Measurements from ENCODE around the gene MAGOHB.
A peak's percentile ranks its signal among the peaks of the same experiment; 100 is the strongest.

Gene MAGOHB

GRCh38 chr12:10634427-10634826, 21.0 kb upstream of the MAGOHB start:
- Histone ChIP-seq H3K9ac (ENCODE audit: low read depth, low read length) (peak overlapping the region; percentile 45), H3K36me3 (ENCODE audit: insufficient read depth, low read length) (no peaks in the 10 kb centered on the region), H3K9me3 (replicated peaks; ENCODE audit: low read length) (no peaks in the 10 kb centered on the region), H3K4me1 (ENCODE audit: control insufficient read depth, insufficient read depth, low read length) (peaks cover 17% of the 10 kb centered on the region), H3K4me2 (ENCODE audit: low read length) (peak overlapping the region; percentile 55), H3K27me3 (ENCODE audit: control insufficient read depth, insufficient read depth, low read length) (no peaks in the 10 kb centered on the region), H3K4me3 (ENCODE audit: low read length) (peak overlapping the region; percentile 20)

- H3K36me3 ChIP-seq (ENCODE audit: insufficient read depth, low read length): no peaks in the 10 kb centered on the region
- H3K4me2 ChIP-seq (ENCODE audit: low read length): no peak overlapping the region
- peaks cover 17% of the 10 kb centered on the region for H3K4me1 ChIP-seq (ENCODE audit: control insufficient read depth, insufficient read depth, low read length)
- no peaks in the 10 kb centered on the region for H3K27me3 ChIP-seq (ENCODE audit: control insufficient read depth, insufficient read depth, low read length)
- H3K9me3 ChIP-seq (replicated peaks; ENCODE audit: low read length): no peaks in the 10 kb centered on the region
- no peak overlapping the region for H3K9ac ChIP-seq (ENCODE audit: low read depth, low read length)
- H3K4me3 ChIP-seq (ENCODE audit: low read length): no peak overlapping the region
Observed at GRCh38 chr12:10633541-10633940, 20.1 kb upstream of the MAGOHB start.

GRCh38 chr12:10632226-10632625, 18.8 kb upstream of the MAGOHB start:
- Histone ChIP-seq H3K9ac (ENCODE audit: low read depth, low read length) (no peak overlapping the region), H3K36me3 (ENCODE audit: insufficient read depth, low read length) (no peaks in the 10 kb centered on the region), H3K9me3 (replicated peaks; ENCODE audit: low read length) (no peaks in the 10 kb centered on the region), H3K4me1 (ENCODE audit: control insufficient read depth, insufficient read depth, low read length) (peaks cover 17% of the 10 kb centered on the region), H3K4me3 (ENCODE audit: low read length) (no peak overlapping the region), H3K4me2 (ENCODE audit: low read length) (no peak overlapping the region), H3K27me3 (ENCODE audit: control insufficient read depth, insufficient read depth, low read length) (no peaks in the 10 kb centered on the region)

GRCh38 chr12:10624605-10625004, 11.2 kb upstream of the MAGOHB start:
- Histone ChIP-seq H3K4me3 (ENCODE audit: low read length) (no peak overlapping the region), H3K9me3 (replicated peaks; ENCODE audit: low read length) (no peaks in the 10 kb centered on the region)

GRCh38 chr12:10623131-10623530, 9.7 kb upstream of the MAGOHB start:
- Histone ChIP-seq H3K36me3 (ENCODE audit: insufficient read depth, low read length) (no peaks in the 10 kb centered on the region), H3K4me3 (ENCODE audit: low read length) (no peak overlapping the region), H3K4me2 (ENCODE audit: low read length) (no peak overlapping the region), H3K27me3 (ENCODE audit: control insufficient read depth, insufficient read depth, low read length) (no peaks in the 10 kb centered on the region), H3K9ac (ENCODE audit: low read depth, low read length) (no peak overlapping the region), H3K4me1 (ENCODE audit: control insufficient read depth, insufficient read depth, low read length) (peaks cover 20% of the 10 kb centered on the region), H3K9me3 (replicated peaks; ENCODE audit: low read length) (no peaks in the 10 kb centered on the region)

More at GRCh38 chr12:10624605-10625004, 11.2 kb upstream of the MAGOHB start:
- peaks cover 9% of the 10 kb centered on the region for H3K4me1 ChIP-seq (ENCODE audit: control insufficient read depth, insufficient read depth, low read length)
- H3K27me3 ChIP-seq (ENCODE audit: control insufficient read depth, insufficient read depth, low read length): no peaks in the 10 kb centered on the region
- H3K9ac ChIP-seq (ENCODE audit: low read depth, low read length): no peak overlapping the region
- no peaks in the 10 kb centered on the region for H3K36me3 ChIP-seq (ENCODE audit: insufficient read depth, low read length)
- H3K4me2 ChIP-seq (ENCODE audit: low read length): no peak overlapping the region

GRCh38 chr12:10621278-10621677, 7.9 kb upstream of the MAGOHB start:
- H3K4me1 ChIP-seq (ENCODE audit: control insufficient read depth, insufficient read depth, low read length): peaks cover 29% of the 10 kb centered on the region
- H3K4me2 ChIP-seq (ENCODE audit: low read length): no peak overlapping the region
- no peaks in the 10 kb centered on the region for H3K36me3 ChIP-seq (ENCODE audit: insufficient read depth, low read length)
- H3K4me3 ChIP-seq (ENCODE audit: low read length): no peak overlapping the region
- H3K9me3 ChIP-seq (replicated peaks; ENCODE audit: low read length): no peaks in the 10 kb centered on the region
- no peaks in the 10 kb centered on the region for H3K27me3 ChIP-seq (ENCODE audit: control insufficient read depth, insufficient read depth, low read length)
- no peak overlapping the region for H3K9ac ChIP-seq (ENCODE audit: low read depth, low read length)

GRCh38 chr12:10620078-10620779, 6.8 kb upstream of the MAGOHB start:
- no peak overlapping the region for H3K4me3 ChIP-seq (ENCODE audit: low read length)
- no peak overlapping the region for H3K4me2 ChIP-seq (ENCODE audit: low read length)
- no peaks in the 10 kb centered on the region for H3K9me3 ChIP-seq (replicated peaks; ENCODE audit: low read length)
- H3K27me3 ChIP-seq (ENCODE audit: control insufficient read depth, insufficient read depth, low read length): no peaks in the 10 kb centered on the region
- no peaks in the 10 kb centered on the region for H3K36me3 ChIP-seq (ENCODE audit: insufficient read depth, low read length)
- peaks cover 29% of the 10 kb centered on the region for H3K4me1 ChIP-seq (ENCODE audit: control insufficient read depth, insufficient read depth, low read length)
- no peak overlapping the region for H3K9ac ChIP-seq (ENCODE audit: low read depth, low read length)

GRCh38 chr12:10618338-10618987, 5.1 kb upstream of the MAGOHB start:
- Histone ChIP-seq H3K4me2 (ENCODE audit: low read length) (peak overlapping the region; percentile 54), H3K9ac (ENCODE audit: low read depth, low read length) (peak overlapping the region; percentile 45), H3K4me1 (ENCODE audit: control insufficient read depth, insufficient read depth, low read length) (peaks cover 32% of the 10 kb centered on the region), H3K27me3 (ENCODE audit: control insufficient read depth, insufficient read depth, low read length) (no peaks in the 10 kb centered on the region), H3K9me3 (replicated peaks; ENCODE audit: low read length) (no peaks in the 10 kb centered on the region), H3K4me3 (ENCODE audit: low read length) (peak overlapping the region; percentile 18), H3K36me3 (ENCODE audit: insufficient read depth, low read length) (no peaks in the 10 kb centered on the region)

GRCh38 chr12:10617863-10618262, 4.5 kb upstream of the MAGOHB start:
- Histone ChIP-seq H3K4me3 (ENCODE audit: low read length) (peak overlapping the region; percentile 5), H3K4me2 (ENCODE audit: low read length) (peak overlapping the region; percentile 38), H3K9me3 (replicated peaks; ENCODE audit: low read length) (no peaks in the 10 kb centered on the region), H3K9ac (ENCODE audit: low read depth, low read length) (peak overlapping the region; percentile 45), H3K36me3 (ENCODE audit: insufficient read depth, low read length) (no peaks in the 10 kb centered on the region), H3K27me3 (ENCODE audit: control insufficient read depth, insufficient read depth, low read length) (no peaks in the 10 kb centered on the region), H3K4me1 (ENCODE audit: control insufficient read depth, insufficient read depth, low read length) (peaks cover 30% of the 10 kb centered on the region)

- Histone ChIP-seq H3K9me3 (replicated peaks; ENCODE audit: low read length) (no peaks in the 10 kb centered on the region), H3K36me3 (ENCODE audit: insufficient read depth, low read length) (no peaks in the 10 kb centered on the region), H3K9ac (ENCODE audit: low read depth, low read length) (no peak overlapping the region), H3K4me3 (ENCODE audit: low read length) (no peak overlapping the region), H3K4me2 (ENCODE audit: low read length) (no peak overlapping the region), H3K4me1 (ENCODE audit: control insufficient read depth, insufficient read depth, low read length) (peaks cover 30% of the 10 kb centered on the region), H3K27me3 (ENCODE audit: control insufficient read depth, insufficient read depth, low read length) (no peaks in the 10 kb centered on the region)
Observed at GRCh38 chr12:10615532-10615931, 2.1 kb upstream of the MAGOHB start.

- H3K4me1 ChIP-seq (ENCODE audit: control insufficient read depth, insufficient read depth, low read length): peaks cover 25% of the 10 kb centered on the region
- H3K4me2 ChIP-seq (ENCODE audit: low read length): peak overlapping the region; percentile 84
- no peaks in the 10 kb centered on the region for H3K9me3 ChIP-seq (replicated peaks; ENCODE audit: low read length)
- peak overlapping the region; percentile 99 for H3K4me3 ChIP-seq (ENCODE audit: low read length)
- peaks cover 5% of the 10 kb centered on the region for H3K36me3 ChIP-seq (ENCODE audit: insufficient read depth, low read length)
- no peaks in the 10 kb centered on the region for H3K27me3 ChIP-seq (ENCODE audit: control insufficient read depth, insufficient read depth, low read length)
- peak overlapping the region; percentile 97 for H3K9ac ChIP-seq (ENCODE audit: low read depth, low read length)
Observed at GRCh38 chr12:10614056-10614370, 604 bp upstream of the MAGOHB start.

GRCh38 chr12:10612984-10613348, 443 bp downstream of the MAGOHB start:
- no peaks in the 10 kb centered on the region for H3K27me3 ChIP-seq (ENCODE audit: control insufficient read depth, insufficient read depth, low read length)

More at GRCh38 chr12:10612984-10613348, 443 bp downstream of the MAGOHB start:
- Histone ChIP-seq H3K4me1 (ENCODE audit: control insufficient read depth, insufficient read depth, low read length) (peaks cover 17% of the 10 kb centered on the region), H3K9me3 (replicated peaks; ENCODE audit: low read length) (no peaks in the 10 kb centered on the region), H3K4me3 (ENCODE audit: low read length) (peak overlapping the region; percentile 99), H3K9ac (ENCODE audit: low read depth, low read length) (peak overlapping the region; percentile 97), H3K4me2 (ENCODE audit: low read length) (peak overlapping the region; percentile 84), H3K36me3 (ENCODE audit: insufficient read depth, low read length) (peaks cover 15% of the 10 kb centered on the region)

Measured in skeletal muscle satellite cell (primary cell).